Hematopoietic multipotent progenitor cell treated with erythropoietin and hydrocortisone succinate and interleukin-3 and kit ligand, for 15 days (in vitro differentiated cells): ENCODE measurements around the gene CLC.
"Not testable (repeated sequence)": the region's sequence is repeated elsewhere in the genome, so short reads cannot be mapped to it uniquely, and the experiment has no call there.

Experiments
- DNase-seq: peaks from one replicate; pipeline ENCODE4 v3.0.0-alpha.2; 2015; ENCODE audit warnings: low spot score

CLC gene

GRCh38 chr19:39728040-39728439, 9.8 kb downstream of the CLC start:
- DNase-seq = no peak

- no peak for DNase-seq
These were observed 10.6 kb downstream of the CLC start for GRCh38 chr19:39727070-39727800.

- DNase-seq = no peak
These were observed 11.8 kb downstream of the CLC start for GRCh38 chr19:39725995-39726394.

- not testable (repeated sequence) for DNase-seq
These were observed 17.7 kb downstream of the CLC start for GRCh38 chr19:39720144-39720543.

GRCh38 chr19:39710333-39710890, 27.4 kb downstream of the CLC start:
- DNase-seq = no peak

- no peak for DNase-seq
These were observed 28.6 kb downstream of the CLC start for GRCh38 chr19:39709026-39709872.

- DNase-seq = no peak
These were observed 29.2 kb downstream of the CLC start for GRCh38 chr19:39708594-39708993.

- no peak for DNase-seq
These were observed 32.1 kb downstream of the CLC start for GRCh38 chr19:39705578-39706188.

- no peak for DNase-seq
These were observed 33.4 kb downstream of the CLC start, which contains the start of gene LGALS14 for GRCh38 chr19:39704181-39705044. Gene LGALS14 (plus strand): TSS chr19:39704481. CDS start chr19:39704529, 48 bp downstream.

- no peak for DNase-seq
These were observed 36.5 kb downstream of the CLC start for GRCh38 chr19:39701291-39701690.

- no peak for DNase-seq
These were observed 39.3 kb downstream of the CLC start for GRCh38 chr19:39698535-39698934.

GRCh38 chr19:39696387-39696786, 41.4 kb downstream of the CLC start:
- DNase-seq = no peak

GRCh38 chr19:39695759-39696158, 42.1 kb downstream of the CLC start:
- DNase-seq = no peak

- DNase-seq = no peak
These were observed 45.0 kb downstream of the CLC start for GRCh38 chr19:39692822-39693221.

GRCh38 chr19:39692166-39692565, 45.7 kb downstream of the CLC start:
- no peak for DNase-seq

GRCh38 chr19:39688637-39689036, 49.2 kb downstream of the CLC start:
- not testable (repeated sequence) for DNase-seq

GRCh38 chr19:39686739-39687138, 51.1 kb downstream of the CLC start:
- no peak for DNase-seq

GRCh38 chr19:39684267-39684666, 53.6 kb downstream of the CLC start:
- DNase-seq = no peak

- DNase-seq = no peak
These were observed 56.4 kb downstream of the CLC start for GRCh38 chr19:39681416-39681815.
